Bone marrow (tissue), 2 donors: Measurements from ENCODE around the gene DDX4.

Source experiments
- DNase-seq, 2 donors: peaks; one replicate each; lab custom pipeline; 2025; lab: John Stamatoyannopoulos, UW

The DDX4 gene

DNA sequence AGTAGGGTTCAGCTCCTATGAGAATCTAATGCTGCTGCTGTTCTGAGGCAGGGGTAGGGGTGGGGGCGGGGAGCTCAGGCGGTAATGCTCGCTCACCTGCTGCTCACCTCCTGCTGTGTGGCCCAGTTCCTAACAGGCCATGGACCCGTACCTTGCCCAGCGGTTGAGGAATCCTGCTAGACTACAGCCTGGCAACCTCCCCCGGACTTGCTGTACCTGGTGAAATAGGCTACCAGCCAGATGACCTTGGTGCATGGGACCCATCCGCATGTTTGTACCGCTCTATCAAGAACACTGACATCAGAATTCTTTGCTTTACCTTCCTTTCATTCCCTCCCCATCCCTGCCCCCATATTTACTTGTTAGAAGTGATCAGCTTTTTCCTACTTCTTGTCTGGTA is 128.6 kb downstream of the DDX4 start:
- no peak for DNase-seq
